T-helper 9 cell (primary cell): ENCODE measurements around the gene TENM4.

Experiments
- DNase-seq: peaks from one replicate; pipeline ENCODE4 v3.0.0-alpha.2; 2020

The TENM4 gene

DNA sequence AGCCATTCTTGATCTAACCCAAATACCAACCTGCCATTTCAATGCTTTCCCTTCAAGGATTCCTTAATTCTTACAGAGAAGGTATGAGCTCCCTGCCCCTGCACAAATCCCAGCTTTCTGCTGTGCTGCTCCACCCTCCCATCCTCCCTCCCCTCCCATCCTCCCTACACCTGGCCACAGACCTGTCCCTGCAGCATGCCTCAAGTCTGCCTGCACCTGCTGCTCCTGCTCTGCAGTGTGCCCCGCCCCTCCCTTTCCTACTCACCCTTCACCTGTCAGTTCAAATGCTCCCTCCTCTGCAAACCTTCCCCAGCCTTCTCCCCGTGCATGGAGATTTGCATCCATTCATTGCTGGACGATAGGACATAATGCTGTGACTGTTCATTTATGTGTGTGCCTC is 726.3 kb downstream of the TENM4 start:
- no peak for DNase-seq

DNA sequence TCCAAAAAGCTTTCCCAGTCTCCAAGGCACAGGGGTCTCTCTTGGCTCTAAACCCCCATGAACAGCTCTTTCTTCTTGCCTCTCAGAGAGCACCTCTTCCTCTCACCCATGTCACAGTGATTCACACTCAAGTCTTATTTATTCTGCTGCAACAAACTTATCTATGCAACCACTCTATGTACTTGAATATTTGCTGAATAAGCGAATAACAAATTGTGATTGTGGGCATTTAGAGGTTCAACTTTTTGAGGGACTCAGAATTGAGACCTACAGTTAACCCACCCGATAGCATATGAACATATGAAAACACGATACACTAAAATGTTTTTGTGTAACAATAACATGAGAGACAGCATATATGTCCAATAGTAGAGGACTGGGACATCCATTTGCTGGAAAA is 729.1 kb downstream of the TENM4 start:
- DNase-seq, result no peak

DNA sequence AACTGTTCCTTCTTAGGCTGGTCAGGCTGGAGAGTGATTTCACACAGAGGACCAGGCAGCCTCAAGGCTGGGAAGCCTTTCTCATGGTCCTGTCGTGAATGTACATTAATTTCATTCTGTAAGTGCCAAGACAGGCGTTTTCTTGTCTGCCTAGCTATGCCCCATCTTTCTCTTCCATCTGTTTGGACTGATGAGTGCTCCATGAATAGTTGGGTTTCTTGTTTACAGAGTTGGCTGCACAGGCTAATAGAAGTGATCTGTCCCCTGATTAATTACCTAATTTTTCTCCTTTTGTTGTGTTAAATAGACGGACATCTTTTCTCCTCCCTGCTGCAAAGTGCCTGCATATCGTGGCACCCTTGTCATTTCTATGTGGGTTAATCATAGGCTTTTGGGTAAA is 730.4 kb downstream of the TENM4 start:
- DNase-seq, result no peak

DNA sequence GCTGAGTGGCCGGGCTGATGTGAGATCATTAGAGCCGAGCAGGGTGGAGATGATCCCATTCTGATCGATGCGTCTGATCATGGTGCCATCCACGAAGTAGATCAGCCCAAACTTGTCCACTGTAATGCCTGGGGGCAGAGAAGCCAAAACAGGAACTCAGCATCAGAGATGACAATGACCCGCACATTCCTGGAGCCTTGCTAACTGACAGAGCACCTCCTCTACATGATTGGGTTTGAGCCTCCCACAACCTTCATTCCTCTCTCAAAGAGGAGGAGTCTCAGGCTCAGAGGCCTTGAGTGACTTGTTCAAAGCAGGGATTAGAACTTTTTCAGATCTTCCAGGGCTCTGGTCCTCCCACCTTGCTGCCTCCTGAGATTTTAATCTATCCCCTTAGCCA is 732.4 kb downstream of the TENM4 start:
- no peak for DNase-seq

DNA sequence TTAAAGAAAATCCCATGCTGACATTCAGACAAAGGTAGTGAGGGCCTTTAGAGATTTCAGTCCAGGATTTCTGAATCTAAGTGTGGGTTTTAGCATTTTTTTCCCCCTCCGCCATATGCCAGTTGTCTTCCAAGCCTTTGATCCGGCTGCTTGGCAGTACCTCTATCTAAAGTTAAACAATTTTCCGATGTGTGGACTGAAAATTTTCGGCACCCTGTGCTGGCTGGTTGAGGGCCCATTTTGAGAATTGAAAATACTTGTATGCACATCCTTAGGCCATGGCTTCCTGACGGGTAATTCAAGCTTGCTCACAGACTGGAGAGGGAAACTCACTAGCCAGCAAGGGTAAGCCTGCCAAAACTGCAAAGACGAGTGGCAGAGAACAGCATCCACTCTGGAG is 734.3 kb downstream of the TENM4 start:
- no peak for DNase-seq

DNA sequence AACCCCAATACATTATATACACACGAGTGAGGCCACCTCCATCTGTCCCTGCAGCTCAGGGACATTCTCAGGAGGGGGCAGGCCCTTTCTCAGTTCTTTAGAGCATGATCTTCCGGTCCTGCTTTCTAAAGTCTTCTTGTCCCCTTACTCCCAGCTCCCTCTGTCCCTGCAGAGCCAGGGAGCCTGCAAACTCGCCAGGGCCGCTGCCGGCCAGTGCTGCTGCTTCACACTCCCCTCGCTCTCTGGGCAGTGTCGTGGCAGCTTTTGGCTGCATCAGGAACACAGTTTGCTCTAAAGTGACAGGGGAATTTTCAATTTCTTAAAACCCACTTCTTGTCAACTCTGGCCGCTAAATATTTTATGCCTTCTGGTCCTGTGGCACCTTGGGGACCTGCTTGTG is 736.0 kb downstream of the TENM4 start:
- DNase-seq, result no peak

DNA sequence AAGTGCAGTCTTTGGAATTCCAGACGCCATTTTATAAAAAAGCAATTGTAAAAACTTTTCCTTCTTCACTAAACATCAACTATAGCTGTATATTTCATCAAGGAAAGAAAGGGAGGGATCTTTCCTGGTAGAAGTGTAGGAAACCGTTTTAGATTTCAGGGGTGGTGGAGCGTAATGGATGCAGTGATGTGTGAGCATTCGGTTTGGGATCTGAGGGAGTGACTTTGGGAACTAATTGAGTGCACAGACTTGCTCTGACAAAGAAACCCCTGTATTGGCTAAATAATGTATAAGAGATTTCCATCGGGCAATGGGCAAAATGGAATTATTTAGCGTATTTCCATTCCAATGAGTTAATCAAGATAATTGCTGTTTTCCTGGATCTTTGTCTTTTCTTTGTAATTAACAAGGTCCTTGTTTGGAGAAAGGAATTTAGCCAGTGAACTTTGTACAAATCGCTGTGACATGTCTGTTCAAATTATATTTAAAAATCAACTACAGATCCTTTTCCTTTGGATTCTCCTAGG is 741.2 kb downstream of the TENM4 start:
- no peak for DNase-seq

DNA sequence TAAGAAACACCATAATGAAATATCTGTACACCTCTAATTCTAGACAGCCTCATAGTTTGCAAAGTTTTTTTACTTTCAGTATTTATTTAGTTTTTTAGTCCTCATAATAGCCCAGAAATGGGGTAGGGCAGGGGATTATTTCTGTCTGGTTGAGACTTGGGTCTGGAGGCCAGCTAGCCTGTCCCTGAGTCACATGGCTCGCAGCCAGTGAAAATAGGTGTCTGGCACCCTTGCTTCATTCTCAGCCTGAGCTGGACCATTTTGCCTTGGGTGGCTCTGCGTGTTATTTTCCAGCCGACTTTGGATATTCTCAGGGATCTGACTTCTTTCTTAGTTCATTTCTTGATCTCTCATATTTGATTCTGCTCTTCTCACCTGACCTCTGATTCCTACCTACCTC is 742.2 kb downstream of the TENM4 start:
- DNase-seq, result no peak

DNA sequence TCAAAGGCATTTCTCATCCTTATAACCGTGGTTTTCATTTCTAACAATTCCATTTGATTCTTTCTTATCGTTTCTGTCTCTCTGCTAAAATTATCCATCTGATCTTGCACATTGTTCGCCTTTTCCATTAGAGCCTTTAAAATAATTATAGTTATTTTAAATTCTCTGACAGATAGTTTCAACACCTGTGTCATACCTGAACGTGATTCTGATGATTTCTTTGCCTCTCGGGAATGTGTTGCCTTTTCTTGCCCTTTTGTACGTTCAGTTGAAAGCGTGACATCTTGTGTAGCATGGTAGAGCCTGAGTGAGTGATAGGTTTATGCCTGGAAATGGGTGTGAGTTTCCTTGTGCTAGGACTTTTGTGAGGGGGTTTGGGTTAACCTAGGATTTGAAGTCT is 744.7 kb downstream of the TENM4 start:
- DNase-seq, result no peak

DNA sequence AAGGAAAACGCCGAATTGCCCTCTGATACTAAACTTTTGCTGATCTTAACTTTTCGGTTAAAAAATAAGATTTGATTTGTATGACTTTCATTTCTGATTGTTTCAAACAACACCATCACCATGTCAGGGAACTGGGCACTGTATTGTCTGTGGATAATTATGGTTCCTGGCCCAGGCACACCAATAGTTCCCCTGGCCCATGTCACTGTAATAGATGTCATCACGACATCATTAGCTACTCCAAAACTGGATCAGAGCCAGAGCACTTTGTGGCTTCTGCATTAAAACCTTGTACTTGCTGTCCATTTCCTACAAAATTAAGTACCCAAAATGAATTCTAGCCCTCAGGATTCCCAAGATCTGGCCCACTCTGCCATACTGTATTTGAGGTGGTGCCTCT is 746.7 kb downstream of the TENM4 start:
- no peak for DNase-seq

DNA sequence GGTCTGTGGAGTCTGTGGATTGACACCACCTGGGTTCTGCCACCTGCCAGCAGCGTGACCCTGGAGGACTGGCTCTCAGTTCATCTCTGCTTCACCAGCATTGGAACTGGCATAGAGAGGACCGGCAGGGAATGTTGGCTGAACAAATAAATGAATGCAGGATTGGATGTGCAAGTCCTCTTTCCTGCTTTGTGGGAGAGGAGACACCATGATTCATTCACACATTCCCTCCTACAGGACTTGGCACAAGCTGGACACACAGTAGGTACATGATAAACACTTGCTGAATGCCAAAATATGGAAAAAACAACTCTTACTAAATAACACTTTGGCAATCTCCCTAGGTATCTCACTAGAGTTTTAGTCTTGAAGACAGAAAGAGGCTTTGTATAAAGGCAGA is 749.6 kb downstream of the TENM4 start:
- no peak for DNase-seq

DNA sequence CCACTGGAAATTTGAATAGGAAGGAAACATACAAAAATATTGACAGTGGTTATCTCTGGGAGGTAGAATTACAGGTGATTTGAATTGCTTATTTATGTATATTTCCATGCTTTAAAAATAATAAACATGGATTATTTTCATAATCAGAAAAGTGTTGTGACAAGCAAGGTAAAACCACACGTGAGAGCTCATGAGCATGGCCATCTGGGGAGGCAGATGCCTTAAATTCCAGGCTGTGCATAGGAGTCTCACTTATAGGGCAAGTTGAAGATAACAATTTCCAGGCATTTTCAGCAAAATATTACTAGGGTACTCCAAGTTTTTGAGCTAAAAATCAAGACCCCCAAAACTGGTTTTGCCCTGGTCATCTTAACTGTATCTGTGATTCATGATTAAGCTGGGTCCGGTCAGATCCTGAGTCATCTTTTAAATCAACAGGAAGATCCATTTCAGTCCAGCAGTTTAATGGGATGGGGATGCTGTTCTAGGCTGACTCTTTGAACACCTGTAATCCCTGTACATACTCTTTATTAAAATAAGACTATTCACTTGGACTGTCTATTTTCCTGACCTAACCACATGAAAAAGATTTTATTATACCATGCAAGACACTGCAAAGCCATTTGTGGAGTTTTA is 750.4 kb downstream of the TENM4 start:
- DNase-seq, result no peak

DNA sequence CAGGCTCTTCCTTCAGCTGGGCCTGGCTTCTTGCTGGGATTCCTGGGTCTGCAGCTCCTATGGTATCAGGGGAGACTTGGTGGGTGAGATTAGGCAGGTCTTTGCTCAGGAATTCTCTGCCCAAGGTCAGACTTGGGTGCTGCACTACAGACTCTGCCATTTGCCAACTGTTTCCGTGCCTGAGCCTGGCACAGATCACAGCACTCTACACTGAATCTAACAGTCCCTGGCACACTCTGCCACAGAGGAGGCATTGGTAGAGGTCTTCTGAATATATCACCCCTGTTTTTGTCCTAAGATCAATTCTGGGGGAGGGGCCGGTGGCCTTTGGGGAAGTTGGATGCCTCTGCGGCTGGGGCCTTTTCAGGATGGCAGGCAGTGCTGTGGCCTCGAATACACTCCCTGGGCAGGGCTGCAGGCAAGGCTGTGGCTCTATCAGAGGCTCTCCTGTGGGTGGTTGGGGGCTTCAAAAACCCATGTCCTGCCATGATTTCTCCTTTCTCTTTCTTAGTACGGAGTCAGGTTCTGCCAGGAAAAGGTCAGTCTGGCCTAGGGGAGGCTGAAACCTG is 751.2 kb downstream of the TENM4 start:
- no peak for DNase-seq

DNA sequence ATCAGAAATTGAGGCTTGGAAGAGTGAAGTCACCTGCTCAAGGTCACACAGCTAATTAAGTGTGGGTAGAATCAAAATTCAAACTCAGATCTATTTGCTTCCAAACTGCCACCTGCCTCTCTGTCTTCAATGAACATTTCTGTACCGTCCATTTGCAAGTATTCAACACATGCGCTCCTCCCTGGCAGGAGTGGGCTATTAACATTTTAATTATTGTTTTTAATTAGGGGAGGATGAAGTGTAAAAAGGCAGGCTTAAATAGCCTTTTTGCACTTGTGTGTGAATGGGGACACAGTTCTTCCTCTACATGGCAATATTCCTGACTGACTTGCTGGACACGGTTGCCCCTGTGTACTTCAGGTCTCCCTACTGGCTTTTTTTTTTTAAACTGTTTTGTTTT is 751.7 kb downstream of the TENM4 start:
- no peak for DNase-seq

DNA sequence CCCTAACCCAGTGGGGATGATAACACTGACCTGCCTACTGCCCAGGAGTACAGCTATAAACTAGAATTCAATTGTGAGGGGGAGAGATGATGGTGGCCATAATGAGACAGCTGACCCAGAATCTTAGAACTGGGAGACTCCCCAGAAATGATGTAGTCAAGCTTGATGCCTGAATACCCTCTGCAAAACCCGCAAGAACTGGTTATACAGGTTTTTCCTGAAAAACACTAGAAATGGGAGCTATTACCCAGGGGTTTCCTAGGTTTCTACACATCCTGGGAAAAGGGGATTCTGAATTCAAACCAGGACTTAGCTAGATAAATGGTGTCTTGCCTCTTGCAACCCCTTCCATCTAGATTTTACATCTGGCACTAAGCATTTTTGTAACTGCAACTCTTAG is 752.4 kb downstream of the TENM4 start:
- DNase-seq, result no peak

DNA sequence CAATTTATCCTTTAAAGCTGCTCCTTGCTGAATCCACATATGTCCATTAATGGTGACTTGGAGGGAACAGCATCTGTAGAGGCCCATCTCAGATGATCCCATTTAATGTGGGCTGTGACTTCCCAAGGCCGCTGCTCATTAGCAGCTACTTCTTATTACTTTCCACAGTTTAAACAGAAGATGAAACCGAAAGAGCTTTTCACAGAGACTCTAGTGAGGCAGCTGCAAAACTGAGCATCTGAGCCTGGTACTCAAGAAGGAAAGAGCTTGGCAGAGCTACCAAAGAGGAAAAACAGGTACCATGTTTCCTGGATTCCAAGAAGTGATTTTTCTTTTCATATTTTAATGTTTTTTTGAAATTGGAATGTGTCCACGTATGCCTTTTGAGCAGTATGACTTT is 755.7 kb downstream of the TENM4 start:
- DNase-seq, result no peak

DNA sequence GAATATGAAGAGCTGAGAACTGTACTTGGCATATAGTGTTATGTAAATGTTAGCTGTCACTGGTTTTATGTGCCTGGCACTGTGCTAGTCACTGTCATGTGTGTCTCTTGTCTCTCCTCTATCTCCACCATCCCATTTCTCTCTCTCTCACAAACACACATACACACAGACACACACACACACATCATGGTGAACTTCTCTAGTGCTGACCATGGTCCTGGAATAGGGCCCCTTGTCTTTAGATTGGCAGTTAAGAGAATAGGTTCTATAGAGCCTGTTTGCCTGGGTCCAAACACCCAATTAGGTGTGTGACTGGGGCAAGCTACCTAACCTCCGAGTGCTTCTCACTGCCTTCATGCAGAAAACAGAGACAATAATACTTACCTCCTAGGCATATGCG is 756.5 kb downstream of the TENM4 start:
- DNase-seq, result no peak

DNA sequence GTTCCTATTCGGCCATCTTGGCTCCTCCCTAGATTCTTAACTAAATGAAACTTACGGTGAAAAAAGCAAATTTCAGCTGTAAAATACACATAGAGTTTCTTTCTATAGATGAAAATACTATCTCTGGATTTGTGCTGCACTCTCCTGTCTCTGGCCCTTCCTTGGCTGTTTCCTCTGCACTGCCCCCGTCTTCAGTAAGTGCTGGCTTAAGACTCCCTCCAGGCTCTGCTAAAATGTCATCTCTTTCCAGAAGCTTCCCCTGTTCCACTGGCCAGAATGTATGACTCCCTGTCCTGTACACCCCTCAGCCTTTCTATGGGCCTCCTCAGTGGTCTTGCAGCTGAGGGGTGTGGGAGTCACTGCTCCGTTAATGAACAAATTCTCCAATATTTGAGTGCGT is 757.1 kb downstream of the TENM4 start:
- DNase-seq, result no peak

DNA sequence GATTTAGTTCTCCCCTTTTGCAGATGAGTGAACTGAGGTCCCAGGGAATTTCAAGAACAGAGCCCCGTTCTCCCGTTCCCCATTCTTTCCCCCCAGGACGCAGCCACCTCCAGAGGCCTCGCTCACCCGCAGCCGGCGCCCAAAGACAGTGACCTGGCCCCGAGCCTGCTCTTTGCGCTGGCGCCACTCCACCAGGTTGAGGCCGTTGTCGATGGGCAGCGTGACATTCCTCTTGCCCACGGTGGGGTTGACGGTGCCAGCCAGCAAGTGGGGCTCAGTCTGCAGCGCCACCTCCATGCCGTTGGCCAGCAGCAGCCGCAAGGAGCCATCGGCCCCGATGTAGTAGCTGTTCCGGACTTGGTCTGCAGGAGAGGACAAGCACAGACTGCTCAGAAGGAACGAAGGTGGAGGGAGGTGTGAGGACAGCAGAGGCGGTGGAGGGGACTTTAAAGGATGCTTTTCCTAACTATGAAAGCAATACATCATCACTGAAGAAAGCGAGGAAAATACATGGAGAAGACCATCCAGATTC is 764.7 kb downstream of the TENM4 start:
- DNase-seq, result no peak

DNA sequence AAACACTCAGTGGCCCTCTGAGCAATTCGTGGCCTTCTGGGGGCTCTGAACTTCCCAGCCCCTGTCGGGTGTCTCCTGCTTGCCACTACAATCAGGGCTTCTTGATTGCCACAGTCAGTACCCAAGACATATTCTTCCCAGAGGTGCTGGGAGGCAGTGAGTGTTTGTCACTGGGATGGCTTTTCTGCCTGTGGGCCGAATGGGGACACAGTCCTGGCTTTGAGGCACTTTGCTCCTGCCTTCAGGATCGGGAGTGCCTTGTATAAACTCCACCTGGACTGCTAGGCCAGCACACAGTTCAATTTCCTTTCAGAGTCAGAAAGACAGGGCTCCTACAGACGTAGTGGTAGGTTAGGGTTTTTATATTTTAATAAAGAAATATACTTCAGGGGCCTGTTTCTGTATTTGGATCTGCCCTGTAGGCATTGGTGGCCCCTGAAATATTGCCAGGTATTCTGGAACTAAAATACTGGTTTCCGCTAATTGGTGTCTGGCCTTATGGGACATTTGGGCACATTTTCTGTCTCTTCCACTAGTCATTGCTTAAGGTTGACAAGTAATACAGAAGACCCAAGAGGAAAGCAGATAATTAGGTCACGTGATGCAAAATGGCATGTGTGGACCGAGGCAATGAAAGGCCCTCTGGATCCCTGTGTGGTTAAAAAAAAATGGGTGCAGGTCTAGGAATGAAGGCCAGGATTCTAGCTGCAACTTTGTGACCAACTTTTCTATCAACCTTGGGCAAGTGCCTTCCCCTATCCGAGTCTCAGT is 767.8 kb downstream of the TENM4 start:
- DNase-seq, result no peak

DNA sequence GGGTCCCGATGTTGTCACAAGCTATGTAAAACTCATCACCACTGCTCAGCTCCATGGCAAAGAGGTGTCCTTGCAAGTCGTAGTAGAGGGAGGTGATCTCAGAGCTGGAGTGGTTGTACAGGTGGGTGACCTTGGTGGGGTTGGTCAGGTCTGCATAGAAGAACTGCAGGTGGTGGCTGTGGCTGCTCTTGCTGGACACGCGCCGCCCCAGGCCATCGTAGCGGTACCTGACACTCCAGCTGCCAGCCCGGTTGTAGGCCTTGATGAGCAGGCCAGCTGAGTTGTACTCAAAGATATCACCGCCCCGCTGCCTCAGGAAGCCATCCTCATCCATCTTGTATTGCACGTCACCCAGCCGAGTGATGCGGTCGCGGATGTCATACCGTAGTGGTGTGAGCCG is 771.6 kb downstream of the TENM4 start:
- no peak for DNase-seq

DNA sequence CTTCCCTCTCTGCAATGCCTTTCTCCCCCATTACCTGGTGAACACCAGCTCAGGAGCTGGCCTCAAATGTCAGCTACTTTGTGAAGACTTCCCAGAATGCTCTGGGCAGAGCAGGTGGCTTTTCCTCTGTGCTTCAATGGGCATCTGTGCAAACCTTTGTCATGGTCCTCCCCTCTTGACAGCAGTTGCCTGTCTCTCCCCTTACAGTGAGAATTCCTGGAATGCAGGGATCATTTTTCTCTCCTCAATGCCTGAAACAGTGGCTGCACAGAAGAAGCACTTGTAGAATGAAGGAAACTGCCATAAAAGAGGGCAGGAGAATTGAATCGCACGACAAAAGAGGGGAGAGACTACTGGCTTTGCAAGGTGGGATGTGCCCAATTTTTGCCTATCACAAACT is 773.4 kb downstream of the TENM4 start:
- no peak for DNase-seq

DNA sequence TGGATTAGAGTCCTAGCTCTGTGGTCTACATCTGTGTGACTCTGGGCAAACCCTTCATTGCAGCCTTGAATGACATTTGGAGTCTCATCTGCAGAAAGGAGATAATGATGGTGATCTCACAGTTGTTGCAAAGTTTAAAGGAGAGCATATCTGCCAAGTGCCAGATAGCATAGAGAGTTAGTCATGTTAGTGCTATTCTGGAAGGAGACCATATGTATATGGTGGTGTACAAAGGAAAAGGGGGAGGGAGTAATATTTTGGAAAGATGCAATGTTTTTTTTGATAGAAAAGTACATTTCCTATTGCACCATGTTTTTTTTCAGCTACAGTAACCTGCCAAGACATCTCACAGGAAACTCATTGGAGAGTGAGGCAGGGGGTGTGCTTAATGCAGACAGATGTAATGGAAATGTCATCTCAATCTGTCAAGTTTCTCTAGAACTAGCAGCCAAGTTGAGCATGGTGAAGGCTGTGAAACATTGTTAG is 774.1 kb downstream of the TENM4 start:
- DNase-seq, result no peak

DNA sequence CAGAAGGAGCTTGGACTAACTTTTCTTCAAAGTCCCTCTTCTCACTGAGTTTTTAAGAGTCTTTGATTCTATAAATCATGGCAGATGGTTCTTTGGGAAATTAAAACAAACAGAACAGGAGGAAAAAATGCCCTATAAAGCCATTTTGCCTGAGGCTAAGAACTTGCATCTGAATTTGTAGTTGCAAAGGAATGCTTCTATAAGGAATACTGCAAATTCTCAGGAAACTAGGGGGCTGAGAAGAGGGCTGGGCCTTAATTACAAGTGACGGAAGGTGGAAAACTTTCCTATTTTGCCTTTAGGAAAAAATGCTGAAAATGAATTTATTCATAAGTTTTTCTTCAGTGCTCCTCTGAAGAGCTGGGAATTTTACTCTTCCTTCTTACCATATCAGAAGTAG is 776.2 kb downstream of the TENM4 start:
- DNase-seq, result no peak
